HG03139 (cell line): ENCODE results near the gene BTBD7.

Experiments
- ATAC-seq: cut with Tn5 transposase; IDR thresholded peaks from one replicate; pipeline ENCODE4 v1.9.1; 2021; ENCODE audit not compliant: unreplicated experiment

BTBD7 gene

DNA sequence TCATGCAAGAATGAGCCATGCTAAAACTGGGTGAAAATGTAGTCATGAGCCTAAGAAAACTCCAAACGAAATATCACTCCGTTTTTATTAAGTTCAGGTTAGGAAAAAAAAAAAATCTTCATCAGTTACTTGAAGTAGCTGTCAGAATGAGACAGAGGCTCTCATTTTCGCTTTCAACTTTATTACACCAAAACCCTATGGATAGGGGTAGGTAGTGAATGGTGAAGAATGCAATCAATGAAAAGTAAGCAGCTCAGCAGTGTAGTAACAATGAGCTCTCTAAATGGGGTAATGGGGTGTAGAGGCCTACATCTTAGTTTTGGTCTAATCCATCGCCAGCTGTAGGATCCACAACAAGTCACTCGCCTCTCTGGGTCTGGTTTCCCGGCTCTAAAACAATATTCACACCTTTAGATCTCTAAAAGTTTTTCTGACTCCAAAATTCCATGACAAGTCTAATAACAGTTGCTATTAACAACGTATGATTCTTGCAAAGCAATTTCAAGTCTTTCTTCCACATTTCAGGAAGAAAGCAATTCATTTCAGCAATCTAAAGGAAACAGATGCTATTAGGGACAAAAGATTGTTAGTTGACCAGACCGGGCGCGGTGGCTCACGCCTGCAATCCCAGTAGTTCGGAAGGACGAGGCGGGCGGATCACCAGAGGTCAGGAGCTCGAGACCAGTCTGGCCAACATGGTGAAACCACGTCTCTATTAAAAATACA lies 1.7 kb downstream of the BTBD7 start:
- ATAC-seq: no peak

DNA sequence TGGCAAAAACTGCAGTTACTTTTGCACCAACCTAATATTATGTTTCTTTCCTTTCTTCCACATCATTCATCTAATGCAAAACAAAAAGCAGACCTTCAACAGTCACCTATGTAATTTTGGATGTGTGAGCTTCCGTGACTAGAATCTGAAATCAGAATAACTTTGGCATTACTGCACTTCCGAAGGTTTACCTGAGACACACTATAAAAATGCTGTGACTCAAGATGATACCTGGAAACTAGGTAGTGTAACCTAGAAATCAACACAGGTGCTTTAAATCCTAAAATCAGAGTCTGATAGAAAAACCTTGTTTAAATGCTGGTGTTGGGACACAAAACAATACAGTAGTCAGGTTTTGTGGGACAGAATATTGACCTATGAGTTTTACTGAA lies 2.2 kb downstream of the BTBD7 start:
- ATAC-seq: no peak

- no peak for ATAC-seq
These were observed 2.7 kb downstream of the BTBD7 start for GRCh38 chr14:93329965-93330608.

- ATAC-seq: no peak
These were observed 4.3 kb downstream of the BTBD7 start for GRCh38 chr14:93328546-93328945.

DNA sequence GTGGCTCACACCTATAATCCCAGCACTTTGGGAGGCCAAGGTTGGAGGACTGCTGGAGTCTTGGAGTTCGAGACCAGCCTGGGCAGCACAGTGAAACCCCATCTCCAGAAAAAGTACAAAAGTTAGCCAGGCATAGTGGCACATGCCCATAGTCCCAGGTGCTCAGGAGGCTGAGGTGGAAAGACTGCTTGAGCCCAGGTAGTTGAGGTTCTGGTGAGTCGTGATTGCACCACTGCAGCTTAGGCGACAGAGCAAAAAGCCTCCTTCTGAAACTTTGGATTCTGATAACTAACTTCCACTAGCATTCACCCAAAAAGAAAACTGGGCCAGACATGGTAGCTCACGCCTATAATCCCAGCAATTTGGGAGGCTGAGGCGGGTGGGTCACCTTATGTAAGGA lies 6.6 kb downstream of the BTBD7 start:
- no peak for ATAC-seq

DNA sequence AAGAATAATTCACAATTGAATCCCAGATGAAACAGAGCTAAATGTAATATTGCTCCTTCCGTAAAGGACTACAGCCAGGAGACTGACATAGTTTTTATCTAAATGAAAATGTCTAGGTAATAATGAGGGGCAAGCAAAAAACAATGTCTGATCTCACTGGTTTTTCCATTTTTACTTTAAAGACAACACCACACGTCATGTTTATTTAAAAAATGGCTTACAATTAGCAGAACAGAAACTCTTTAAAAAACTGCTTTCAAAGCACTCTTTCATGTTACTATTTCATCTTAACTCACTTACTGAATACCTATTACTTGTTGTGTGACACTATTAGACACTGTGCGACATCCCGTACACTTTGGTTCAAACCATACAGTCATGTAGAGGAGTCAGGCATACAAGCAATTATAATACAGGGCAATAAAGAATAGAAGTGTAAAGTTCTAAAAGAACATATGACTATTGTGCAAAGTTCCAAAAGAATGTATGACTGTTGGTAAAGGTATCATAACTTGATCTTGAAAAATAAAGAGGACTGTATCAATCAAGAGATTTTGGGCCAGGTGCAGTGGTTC lies 9.1 kb downstream of the BTBD7 start:
- no peak for ATAC-seq

DNA sequence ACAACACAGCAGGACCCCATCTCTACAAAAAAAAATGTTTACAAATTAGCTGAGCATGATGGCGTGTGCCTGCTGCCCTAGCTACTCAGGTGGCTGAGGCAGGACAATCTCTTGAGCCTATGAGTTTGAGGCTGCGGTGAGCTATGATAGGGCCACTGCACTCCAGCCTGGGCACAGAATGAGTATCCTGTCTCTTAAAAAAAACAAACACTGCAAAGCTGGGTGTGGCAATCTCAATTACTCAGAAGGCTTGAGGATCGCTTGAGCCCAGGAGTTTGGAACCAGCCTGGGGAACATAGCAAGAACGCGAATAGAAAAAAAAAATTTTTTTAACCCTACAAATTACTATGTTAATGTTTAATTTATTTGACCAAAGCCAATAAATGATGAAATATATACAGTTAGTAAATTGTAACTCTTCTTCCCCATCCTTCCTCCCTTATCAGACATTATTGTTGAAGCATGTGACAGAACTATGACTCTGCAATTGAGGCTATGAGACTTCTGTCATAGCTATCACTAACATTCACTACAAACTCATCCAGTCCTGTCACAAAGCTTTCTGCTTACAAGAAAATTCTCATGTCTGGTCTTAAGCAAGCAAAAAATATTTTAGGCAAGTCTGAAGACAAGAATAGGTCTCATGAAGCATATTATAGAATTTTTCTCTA lies 9.8 kb downstream of the BTBD7 start:
- no peak for ATAC-seq

DNA sequence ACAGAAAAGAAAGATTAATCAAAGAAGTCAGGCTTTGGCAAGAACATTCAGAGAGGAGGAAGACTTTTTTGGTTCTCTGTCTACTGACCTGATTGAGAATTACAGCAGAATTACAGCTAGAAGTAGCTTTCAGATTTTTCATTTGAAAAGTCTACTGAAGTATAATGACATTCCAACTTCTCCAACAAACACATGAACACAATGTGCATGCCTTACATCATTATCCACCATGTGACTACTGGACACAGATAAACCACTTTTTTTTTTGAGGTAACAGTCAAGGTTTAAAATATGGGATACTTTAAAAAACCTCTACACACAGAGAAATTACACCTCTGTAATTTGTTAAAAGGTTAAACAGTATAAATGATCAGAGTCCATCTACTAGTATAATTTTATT lies 12.3 kb downstream of the BTBD7 start:
- no peak for ATAC-seq

- no peak for ATAC-seq
These were observed 12.9 kb downstream of the BTBD7 start for GRCh38 chr14:93319958-93320357.

DNA sequence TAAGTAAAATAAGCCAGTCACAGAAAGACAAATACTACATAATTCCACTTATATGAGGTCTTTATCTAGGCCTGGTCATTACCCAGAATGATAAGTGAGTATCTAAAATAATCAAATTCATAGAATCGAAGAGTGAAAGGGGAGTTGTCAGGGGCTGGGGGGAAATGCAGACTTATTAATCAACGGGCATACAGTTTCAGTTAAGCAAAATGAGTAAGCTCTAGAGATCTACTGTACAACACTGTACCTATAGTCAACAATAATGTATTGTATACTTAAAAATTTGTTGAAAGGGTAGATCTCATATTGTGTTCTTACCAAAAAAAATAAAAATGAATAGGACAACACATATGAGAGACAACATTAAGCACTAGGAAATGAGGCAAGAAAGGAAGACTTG lies 13.3 kb downstream of the BTBD7 start:
- no peak for ATAC-seq

DNA sequence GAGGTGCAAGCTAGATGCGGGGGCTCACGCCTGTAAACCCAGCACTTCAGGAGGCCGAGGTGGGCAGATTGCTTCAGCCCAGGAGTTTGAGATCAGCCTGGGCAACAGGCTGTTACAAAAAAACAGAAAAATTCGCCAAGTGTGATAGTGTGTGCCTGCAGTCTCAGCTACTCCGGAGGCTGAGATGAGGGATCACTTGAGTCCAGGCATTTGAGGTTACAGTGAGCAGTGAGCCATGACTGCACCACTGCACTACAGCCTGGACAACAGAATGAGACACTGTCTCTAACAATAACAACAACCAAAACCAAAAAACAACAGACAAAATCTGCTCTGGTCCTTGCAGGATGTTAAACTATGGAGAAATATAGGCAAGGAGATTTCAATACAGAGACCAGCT lies 13.9 kb downstream of the BTBD7 start:
- ATAC-seq: no peak

DNA sequence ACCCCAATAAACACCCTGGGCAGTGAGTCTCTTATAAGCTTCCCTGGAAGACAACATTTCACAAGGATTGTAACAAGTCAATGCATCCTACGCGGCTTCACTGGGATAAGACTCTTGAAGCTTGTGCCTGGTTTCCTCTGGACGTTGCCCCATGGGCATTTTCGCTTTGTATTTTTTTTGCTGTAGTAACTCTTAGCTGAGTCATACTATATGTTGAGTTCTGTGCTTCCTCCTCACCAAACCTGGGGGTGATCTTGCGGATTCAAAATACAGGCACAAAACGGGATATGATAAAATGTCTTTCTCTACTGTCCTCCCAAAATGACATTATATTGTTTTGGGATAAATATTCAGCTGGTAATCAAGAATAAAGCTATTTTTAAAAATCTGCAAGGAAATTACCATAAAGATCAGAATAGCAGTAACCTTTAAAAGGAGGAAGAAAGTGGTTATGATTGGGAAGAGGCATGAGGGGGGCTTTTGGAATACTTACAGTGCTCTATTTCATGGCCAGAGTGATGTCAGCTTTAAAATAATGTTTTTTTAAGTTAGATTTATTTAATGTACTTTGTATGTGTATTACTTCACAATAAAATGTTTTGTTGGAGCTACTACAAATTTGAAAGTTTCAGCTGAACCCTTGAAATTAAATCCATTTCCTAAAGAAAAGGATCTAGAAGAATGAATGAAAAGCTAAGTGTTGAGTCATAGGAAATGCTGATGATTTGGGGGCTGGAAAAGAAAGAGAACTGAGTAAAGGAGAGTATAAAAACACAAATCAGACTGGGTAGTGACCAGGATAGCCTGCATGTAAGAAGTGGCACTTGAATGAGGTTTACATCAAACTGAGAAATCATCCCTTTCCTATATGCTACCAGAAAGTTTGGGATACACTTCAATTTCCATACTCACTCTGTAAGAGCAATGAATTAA lies 14.7 kb downstream of the BTBD7 start:
- no peak for ATAC-seq

DNA sequence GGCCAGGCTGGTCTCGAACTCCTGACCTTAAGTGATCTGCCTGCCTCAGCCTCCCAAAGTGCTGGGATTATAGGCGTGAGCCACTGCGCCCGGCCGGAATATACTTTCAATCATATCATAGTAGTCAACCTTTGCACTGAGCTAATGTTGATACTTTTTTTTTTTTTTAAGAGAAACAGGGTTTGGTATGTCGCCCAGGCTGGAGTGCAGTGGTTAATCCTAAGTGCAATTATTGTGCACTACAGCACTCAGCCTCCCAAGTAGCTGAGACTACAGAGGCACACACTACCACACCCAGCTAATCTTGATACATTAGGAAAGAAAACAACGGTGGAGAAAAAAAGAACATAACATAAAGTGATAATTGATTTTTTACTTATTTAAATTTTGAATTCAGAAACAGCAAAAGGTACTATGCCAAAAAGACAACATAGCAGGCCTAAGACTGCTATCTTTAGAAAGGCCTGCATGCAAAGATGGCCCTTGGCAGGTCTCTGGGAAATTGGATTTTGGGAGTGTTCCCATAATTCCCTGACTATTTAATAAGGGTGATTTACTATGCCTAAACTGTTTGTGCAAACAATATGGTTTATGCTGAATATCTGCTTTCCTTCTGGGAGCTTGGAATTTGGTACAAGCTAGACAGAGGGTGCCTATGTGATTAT lies 15.5 kb downstream of the BTBD7 start:
- no peak for ATAC-seq

- no peak for ATAC-seq
These were observed 16.1 kb downstream of the BTBD7 start for GRCh38 chr14:93316716-93317115.

DNA sequence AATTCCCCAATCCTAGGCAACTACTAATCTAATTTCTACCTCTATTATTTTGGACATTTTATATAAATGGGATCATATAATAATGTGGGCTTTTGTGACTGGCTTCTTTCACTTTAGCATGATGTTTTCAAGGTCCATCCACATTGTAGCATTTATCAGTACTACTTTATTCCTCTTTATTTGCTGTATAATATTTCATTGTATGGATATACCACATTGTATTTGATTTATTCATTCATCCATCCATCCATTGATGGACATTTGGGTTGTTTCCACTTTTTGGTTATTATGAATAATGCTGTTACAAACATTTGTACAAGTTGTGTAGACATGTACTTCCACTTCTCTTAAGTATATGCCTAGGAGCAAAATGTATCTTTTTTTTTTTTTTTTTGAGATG lies 17.3 kb downstream of the BTBD7 start:
- no peak for ATAC-seq

DNA sequence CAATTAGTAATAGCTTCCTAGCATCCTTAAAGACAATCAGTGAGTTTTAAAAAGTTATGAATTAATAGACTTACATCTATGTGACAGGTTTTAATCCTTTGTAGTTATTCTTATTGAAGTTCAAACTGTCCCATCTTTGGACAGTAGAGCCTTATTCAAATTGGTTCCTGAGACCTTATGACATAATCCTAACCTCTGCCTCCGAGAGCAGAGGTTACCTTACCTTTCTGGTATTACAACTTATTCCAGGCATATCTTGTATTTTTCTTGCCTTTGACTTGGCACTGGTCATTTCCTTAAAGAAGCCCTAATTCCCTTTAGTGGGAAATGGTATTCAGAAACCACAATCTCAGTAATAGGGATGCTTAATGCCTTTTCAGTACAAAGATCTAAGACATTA lies 21.8 kb downstream of the BTBD7 start:
- no peak for ATAC-seq

DNA sequence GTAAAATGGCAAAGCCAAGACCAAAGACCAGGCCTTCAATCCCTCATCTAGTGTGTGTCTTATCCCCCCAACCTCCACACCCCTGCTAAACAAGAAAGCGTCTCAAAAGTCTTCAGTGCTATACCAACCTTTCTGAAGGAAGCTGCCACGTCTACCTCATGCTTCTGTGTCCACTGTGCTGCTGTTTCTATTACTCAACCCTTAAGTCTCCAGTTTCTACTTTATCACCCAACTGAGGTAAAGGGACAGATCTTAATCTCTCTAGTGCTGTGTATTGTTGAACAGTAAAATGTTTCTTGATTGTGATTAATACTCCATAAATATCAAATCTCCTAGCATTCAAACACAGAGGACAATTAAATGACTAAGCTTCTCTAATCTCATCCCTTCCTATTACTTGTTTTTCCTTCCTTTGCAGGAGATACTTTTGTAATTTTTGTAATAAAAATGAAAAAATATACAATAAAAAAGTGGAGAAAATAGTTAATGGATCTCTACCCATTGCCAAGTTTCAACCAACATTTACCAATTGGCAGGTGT lies 23.3 kb downstream of the BTBD7 start:
- no peak for ATAC-seq

DNA sequence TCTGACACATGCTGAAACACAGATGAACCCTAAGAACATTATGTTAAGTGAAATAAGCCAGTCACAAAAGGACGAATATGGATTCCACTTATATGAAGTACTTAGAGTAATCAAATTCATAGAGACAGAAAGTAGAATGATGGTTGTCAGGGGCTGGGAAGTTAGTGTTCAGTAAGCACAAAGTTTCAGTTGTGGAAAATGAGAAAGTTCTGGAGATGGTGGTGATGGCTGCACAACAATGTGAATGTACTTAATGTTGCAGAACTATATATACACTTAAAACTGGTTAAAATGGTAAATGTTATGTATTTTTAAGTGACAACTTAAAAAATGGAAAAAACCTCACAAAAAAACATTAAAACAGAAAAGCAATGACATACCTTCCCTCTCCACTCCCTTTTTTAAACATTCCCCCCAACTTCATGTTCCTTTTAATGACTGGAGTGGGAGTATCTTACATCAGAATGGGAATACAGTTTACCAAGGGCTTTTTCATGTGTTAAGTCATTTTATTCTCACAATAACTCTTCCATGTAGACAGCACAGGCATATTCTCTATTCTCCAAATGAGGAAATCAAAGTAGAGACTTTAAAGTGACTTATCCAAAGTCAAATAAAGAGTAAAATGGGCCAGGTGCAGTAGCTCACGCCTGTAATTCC lies 24.0 kb downstream of the BTBD7 start:
- no peak for ATAC-seq

GRCh38 chr14:93306812-93307211 lies 26.0 kb downstream of the BTBD7 start:
- ATAC-seq: no peak
